ENCODE data around the gene CLCN1.

CLCN1 gene

DNA sequence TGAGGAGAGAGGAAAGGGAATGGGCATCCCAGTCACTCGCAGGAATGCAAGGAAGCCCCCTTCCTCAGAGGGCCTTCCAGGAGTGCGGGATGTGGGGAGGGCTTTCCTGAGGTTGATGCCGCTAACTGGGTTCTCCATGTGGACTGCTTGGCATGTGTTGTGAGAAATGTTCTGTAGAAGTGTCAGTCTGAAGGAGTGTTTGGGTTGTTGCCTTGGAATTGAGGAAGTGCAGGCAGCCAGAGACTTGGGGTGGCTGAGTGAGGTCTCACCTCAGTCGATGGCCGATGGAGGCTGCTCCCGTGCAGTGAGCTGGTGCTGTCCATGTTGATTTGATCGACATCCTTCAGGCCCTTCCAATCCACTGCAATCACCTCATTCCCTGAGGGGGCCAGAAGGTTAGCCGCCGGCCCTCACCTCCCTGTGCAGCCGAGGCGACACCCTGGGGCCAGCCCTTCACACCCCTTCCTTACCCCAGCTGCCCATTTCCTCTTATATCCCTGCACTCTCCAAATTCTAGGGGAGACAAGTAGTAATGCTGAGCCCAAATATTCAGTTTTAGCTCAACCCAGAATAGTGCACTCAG lies 44.0 kb downstream of the CLCN1 start:
- DNase-seq (ENCODE audit: low read depth), result no peak
- TF ChIP-seq, protein P1, sequence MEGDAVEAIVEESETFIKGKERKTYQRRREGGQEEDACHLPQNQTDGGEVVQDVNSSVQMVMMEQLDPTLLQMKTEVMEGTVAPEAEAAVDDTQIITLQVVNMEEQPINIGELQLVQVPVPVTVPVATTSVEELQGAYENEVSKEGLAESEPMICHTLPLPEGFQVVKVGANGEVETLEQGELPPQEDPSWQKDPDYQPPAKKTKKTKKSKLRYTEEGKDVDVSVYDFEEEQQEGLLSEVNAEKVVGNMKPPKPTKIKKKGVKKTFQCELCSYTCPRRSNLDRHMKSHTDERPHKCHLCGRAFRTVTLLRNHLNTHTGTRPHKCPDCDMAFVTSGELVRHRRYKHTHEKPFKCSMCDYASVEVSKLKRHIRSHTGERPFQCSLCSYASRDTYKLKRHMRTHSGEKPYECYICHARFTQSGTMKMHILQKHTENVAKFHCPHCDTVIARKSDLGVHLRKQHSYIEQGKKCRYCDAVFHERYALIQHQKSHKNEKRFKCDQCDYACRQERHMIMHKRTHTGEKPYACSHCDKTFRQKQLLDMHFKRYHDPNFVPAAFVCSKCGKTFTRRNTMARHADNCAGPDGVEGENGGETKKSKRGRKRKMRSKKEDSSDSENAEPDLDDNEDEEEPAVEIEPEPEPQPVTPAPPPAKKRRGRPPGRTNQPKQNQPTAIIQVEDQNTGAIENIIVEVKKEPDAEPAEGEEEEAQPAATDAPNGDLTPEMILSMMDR (IDR thresholded peaks at IDR 0.05; ENCODE audit: insufficient read depth, low read depth, low read length, missing control alignments), result no peak
- H3K4me3 ChIP-seq (ENCODE audit: low read depth, low read length), result no peak overlapping the region

DNA sequence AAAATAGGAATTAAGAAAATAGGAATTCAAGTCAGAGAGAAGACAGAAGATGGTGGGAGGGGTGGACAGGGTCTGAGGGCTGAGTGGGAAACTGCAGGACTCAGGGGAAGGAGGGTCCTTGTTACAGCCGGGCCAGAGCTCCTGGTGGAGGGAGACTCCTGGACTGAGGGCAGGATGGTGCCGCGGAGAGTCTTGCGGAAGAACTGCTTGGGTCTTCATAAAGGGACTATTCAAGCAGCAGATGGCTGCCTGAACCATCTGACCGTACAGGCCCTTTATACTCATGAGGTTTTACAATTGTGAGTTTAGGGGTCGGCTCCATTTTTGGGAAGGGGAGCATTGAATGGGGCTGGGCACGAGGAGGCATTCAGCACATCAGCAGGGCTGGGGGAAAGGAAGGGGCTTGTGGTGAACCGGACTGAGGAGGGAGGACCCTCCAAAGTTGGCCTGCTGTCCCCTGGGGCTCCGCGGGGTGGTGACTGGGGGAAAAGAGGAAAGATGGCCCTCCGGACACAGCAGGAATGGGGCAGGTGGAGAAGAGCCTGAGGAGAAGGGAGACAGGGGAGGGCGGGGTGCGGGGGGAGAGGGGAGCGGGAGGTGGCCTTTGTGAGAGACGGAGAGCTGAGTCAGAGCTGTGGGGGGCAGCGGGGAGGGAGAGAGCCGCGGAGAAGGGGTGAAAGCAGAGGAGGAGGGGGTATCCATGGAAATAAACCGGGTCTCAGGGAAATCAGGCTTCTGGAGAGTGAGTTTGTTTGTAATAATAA lies 45.1 kb downstream of the CLCN1 start:
- no peak for DNase-seq (ENCODE audit: low read depth)
- H3K4me3 ChIP-seq (ENCODE audit: low read depth, low read length), result no peak overlapping the region
- TF ChIP-seq, protein P1 (IDR thresholded peaks at IDR 0.05; ENCODE audit: insufficient read depth, low read depth, low read length, missing control alignments), result no peak

DNA sequence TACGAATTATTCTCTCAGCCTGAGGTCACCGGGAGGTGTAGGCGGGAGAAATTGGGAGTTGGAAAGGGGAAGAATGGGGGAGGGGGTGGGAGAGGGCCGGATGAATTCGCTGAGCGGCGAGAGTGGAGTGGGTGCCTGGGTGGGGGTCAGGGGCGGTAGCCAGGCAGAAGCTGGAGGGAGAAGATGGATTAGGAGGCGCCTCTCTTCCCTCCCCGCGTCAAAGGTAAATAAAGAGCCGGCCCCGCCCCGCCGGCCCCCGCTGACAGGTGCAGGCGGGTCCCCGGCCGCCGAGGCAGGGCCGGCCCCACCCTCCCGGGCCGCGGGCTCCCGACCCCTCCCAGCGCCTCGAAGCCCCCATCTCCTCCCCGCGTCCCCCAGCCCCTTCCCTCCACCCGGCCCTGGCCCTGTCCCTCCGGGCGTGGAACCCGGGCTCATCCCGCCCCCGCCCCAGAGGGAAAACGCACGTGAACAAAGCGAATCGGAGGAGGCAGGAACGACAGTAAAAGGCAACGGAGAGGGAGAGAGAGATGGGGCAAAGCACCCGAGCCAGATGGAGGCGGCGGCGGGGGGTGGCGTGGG lies 45.7 kb downstream of the CLCN1 start:
- TF ChIP-seq, protein P1 (IDR thresholded peaks at IDR 0.05; ENCODE audit: insufficient read depth, low read depth, low read length, missing control alignments), result no peak
- H3K4me3 ChIP-seq (ENCODE audit: low read depth, low read length), result no peak overlapping the region
- no peak for DNase-seq (ENCODE audit: low read depth)

DNA sequence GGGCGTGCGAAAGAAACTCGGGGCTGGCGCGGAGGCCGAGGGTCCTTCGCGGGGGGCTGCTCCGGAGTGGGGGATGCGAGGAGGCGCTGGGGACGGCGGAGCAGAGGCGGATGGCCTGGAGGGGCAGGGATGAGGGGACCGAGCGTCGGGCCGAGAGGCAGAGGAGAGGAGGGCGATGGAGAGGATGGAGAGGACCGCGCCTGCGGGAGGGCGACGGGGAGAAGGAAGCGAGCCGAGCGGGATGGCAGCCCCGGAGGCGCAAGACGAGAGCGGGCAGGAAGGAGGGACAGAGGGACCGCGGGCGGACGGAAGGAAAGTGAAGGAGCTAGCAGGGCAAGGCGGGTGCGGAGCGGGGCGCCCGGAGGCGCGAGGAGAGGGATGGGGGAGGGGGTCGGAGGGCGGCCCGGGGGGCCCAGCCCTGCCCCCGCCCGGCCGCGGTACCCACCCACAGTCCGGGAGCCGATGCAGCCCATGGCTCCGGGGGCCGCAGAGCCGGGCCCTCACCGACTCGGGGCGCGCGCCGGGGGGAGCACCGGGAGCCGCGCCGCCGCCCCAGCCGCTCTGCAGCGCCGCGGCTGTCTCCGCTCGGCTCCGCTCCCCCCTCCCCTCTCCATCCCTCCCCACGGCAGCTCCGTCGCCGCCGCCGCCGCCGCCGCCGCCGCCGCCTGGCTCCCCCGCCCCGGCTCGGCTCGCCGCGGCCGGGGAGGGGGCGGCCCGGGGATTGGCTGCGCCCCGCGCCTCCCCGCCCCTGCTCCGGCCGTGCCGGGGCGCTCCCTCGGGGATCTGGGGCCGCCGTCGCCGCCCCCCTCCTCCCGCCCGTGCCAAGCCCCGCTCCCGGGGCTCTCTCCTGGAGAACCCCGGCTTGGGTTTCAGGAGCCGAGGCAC lies 46.5 kb downstream of the CLCN1 start, which contains the start of gene FAM131B:
Gene FAM131B, minus strand, starts transcription at position 583 of the 885 bp plus-strand sequence. Its CDS starts 110 bp downstream, at position 473.
- peak within 1 kb of the TSS; percentile 15; the same call in 1 of the 2 replicates for H3K4me3 ChIP-seq (ENCODE audit: low read depth, low read length)
- DNase-seq (ENCODE audit: low read depth), result no peak
- TF ChIP-seq, protein P1 (IDR thresholded peaks at IDR 0.05; ENCODE audit: insufficient read depth, low read depth, low read length, missing control alignments), result no peak

DNA sequence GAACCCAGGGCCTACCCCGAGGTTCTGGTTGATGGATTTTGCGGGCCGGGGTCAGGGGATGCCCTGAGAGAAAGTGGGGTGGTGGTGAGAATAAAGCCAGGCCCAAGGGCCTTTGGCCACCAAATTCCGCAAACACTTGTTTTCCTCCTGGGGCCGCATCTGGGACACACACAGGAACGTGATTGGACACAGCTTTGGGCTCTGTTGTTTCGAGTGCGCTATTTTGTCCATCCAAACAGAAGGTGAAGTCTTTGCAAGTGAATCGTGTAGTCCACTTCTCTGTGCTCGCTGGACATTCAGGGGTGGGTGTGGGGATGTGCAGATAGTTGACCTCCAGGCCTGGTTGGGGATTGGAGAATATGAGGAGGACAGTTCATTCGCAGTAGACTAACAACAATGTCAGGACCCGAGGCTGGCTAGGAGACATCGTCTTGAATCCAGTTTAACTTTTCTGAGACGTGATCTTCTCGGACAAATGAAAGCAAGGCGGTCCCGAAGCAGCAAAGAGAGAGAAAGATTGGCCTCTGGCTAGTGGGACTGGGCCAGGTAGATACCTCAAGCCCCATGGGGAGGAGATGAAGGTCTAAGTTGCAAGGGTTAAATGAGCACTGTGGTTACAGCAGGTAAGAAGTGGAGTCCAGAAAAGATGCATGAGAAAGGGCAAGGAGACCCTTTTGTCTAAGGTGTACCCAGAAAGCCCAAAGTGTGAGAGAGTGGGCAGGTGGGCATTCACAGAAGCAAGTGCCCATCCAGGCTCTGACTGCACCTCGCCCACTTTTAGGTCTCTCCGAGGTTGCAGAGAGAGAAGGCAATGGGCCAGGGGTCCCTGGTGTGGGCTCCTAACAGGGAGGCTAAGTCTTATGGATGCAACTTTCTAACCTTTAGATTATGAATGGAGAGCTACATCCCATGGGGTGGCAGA lies 47.4 kb downstream of the CLCN1 start:
- TF ChIP-seq, protein P1 (IDR thresholded peaks at IDR 0.05; ENCODE audit: insufficient read depth, low read depth, low read length, missing control alignments), result no peak
- no peak for DNase-seq (ENCODE audit: low read depth)
- H3K4me3 ChIP-seq (ENCODE audit: low read depth, low read length), result no peak overlapping the region

DNA sequence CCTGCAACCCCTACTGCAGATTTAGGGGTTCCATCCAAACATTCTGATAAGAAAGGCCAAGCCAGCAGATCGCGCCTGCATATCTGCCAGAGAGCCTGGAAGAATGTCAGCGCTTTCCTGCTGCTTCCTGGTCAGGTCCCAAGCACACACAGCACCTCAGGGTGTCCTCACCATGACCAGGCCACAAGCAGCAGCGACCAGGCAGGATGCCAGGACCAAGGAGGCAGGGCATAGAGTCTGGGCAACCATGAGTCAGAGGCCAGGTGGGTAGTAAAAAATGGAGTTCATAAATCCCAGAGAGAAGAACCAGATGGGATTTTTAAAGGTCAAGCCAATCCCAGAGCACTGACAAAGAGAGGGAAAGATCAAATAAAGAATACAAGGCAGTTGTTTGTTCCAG lies 52.1 kb downstream of the CLCN1 start:
- TF ChIP-seq, protein P1 (IDR thresholded peaks at IDR 0.05; ENCODE audit: insufficient read depth, low read depth, low read length, missing control alignments), result no peak
- no peak for DNase-seq (ENCODE audit: low read depth)
- no peak overlapping the region for H3K4me3 ChIP-seq (ENCODE audit: low read depth, low read length)
